ENCODE results near the gene SSMEM1. TPM values are rescaled to one million over a fixed set of nuclear protein-coding genes. Genes with fewer than 3 reads are reported as not detected.

The SSMEM1 gene, protein sequence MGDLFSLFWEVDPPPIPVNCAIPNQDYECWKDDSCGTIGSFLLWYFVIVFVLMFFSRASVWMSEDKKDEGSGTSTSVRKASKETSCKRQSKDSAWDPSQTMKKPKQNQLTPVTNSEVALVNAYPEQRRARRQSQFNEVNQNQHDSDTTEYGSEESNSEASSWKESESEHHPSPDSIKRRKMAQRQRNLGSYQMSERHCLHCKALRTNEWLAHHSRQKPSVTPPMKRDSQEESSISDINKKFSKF
- total RNA-seq (2011; cell fraction: chromatin; rRNA removed; ENCODE audit: low replicate concordance), result 0.28 TPM in 1 of 2 replicates, not detected in the other
- total RNA-seq (2011; cell fraction: nucleolus; rRNA removed), result 0.53 TPM in 1 of 2 replicates, not detected in the other
- not detected in 2 replicates for total RNA-seq (2011; cell fraction: nucleoplasm; rRNA removed)
- total RNA-seq (2014; rRNA removed) (not detected in 2 replicates), total RNA-seq (2014; rRNA removed; fragmentation: Illumina TruSeq; extraction: Trizol) (0.18 and 0.32 TPM in 2 replicates), total RNA-seq (2015; rRNA removed; fragmentation: Illumina TruSeq; extraction: Trizol) (not detected in 2 replicates), total RNA-seq (2021) (0.16 TPM in 1 of 2 replicates, not detected in the other), polyA plus RNA-seq (2011; rRNA removed) (0.12 and 0.13 TPM in 2 replicates), polyA plus RNA-seq (2014; fragmentation: Illumina TruSeq; extraction: Trizol) (0.25 TPM in 1 of 2 replicates, not detected in the other), polyA plus RNA-seq (2014; fragmentation: Nextera tagmentation; extraction: Ambion mirVana) (under 1 TPM; 0.10 to 0.28 TPM), polyA plus RNA-seq (2014; rRNA removed) (not detected in 2 replicates), polyA minus RNA-seq (2011; rRNA and poly(A)+ RNA removed) (0.21 TPM in 1 of 2 replicates, not detected in the other), Bru-seq, nascent RNA (percentile 39 among the genes with signal in this experiment), BruChase-seq, experiment 1, labeled RNA remaining after a 2-hour chase (percentile 33 among the genes with signal in this experiment), BruChase-seq, experiment 2, labeled RNA remaining after a 6-hour chase (percentile 27 among the genes with signal in this experiment)
- polyA plus RNA-seq (2011; cell fraction: cytosol; rRNA removed), result not detected in 2 replicates
- not detected in 2 replicates for polyA plus RNA-seq (2011; cell fraction: nucleus; rRNA removed)
- 0.08 and 0.09 TPM in 2 replicates for polyA plus RNA-seq (2012)
- polyA minus RNA-seq (2011; cell fraction: cytosol; rRNA and poly(A)+ RNA removed), result not detected in 2 replicates
- not detected in 2 replicates for polyA minus RNA-seq (2011; cell fraction: nucleus; rRNA and poly(A)+ RNA removed)
- long read RNA-seq, experiment 1, result 0 reads
- long read RNA-seq, experiment 2, result 0 reads
- long read RNA-seq, experiment 3, result 0 reads

- peak within 1 kb of the TSS in 1 of 2 experiments; percentile 24; a peak in 2 of 4 replicates for H3K9ac ChIP-seq (ENCODE audit: insufficient read depth in 1 of 2, low read depth in 2 of 2, low read length in 2 of 2)
- peaks cover 25% of the 10 kb centered on the region for H3K79me2 ChIP-seq (ENCODE audit: control insufficient read depth, insufficient read depth, low read length)
- in situ Hi-C loops (cut with MboI) (no loop called here), intact Hi-C loops (cut with micrococcal nuclease) (loop anchor here (5.0 kb wide), 1 partner anchor 120 kb away; no protein-coding TSS in a partner anchor)
- no peaks in the 10 kb centered on the region for H3K9me1 ChIP-seq (ENCODE audit: control insufficient read depth, insufficient read depth, low read length)
- CTCF ChIA-PET (ENCODE audit: low intra/inter-chr PET ratio), result no interaction called here
- ATAC-seq, result no peak
- BruUV-seq (replicated peaks), result no TSS peak
- H3K4me2 ChIP-seq (ENCODE audit: insufficient read depth, low read length), result peak within 1 kb of the TSS; percentile 34
- peaks cover 13% of the 10 kb centered on the region for H3K36me3 ChIP-seq (ENCODE audit: control insufficient read depth, insufficient read depth, low read length)
- peak within 1 kb of the TSS; percentile 42 for H3K27ac ChIP-seq (ENCODE audit: extremely low read depth, low read depth, low read length)
- H2AFZ ChIP-seq (ENCODE audit: low read depth, low read length), result peak within 1 kb of the TSS; percentile 87
- POLR2A ChIA-PET, result interaction anchor here (1.0 to 1.6 kb wide), 2 partner anchors 9 to 14 kb away, joined by 3 to 6 read pairs; no protein-coding TSS in a partner anchor
- peaks cover 18 to 39% of the 10 kb centered on the region in 2 experiments for H3K4me1 ChIP-seq (replicated peaks in 1 of 2; ENCODE audit: control insufficient read depth in 2 of 2, insufficient read depth in 2 of 2, low read length in 2 of 2)
- no peak within 1 kb of the TSS for H3K4me3 ChIP-seq
- peak; percentile 45 to 77 (median 57) for DNase-seq (ENCODE audit: extremely low read depth in 1 of 4, low spot score in 3 of 4)
- no peaks in the 10 kb centered on the region for H4K20me1 ChIP-seq (replicated peaks; ENCODE audit: control insufficient read depth, insufficient read depth, low read length)
- no peak for FAIRE-seq
- no peaks in the 10 kb centered on the region; the same call in 1 of the 2 replicates for H3K9me3 ChIP-seq (replicated peaks; ENCODE audit: control insufficient read depth, insufficient read depth, low read depth, low read length)
- no peaks in the 10 kb centered on the region for H3K27me3 ChIP-seq (ENCODE audit: control insufficient read depth in 2 of 2, insufficient read depth in 2 of 2, low read length in 2 of 2)
- TF ChIP-seq TAF9B (IDR thresholded peaks at IDR 0.05; ENCODE audit: partially characterized antibody), result peak; percentile 55
- peak; percentile 37; the same call in 1 of the 2 replicates for TF ChIP-seq MTA2 (IDR thresholded peaks at IDR 0.05; ENCODE audit: low read depth)
- peak; percentile 91 for TF ChIP-seq RFX1 (IDR thresholded peaks at IDR 0.05)
- TF ChIP-seq ZNF766 (CRISPR knock-in tag; conservative IDR thresholded peaks at IDR 0.05), result 0 out of 2 replicates have a peak, but pooled peaks have one; percentile 33
- 0 out of 2 replicates have a peak, but pooled peaks have one; percentile 40 for TF ChIP-seq LEF1 (IDR thresholded peaks at IDR 0.05)
- no peak for TF ChIP-seq SMARCB1 (IDR thresholded peaks at IDR 0.05; ENCODE audit: insufficient read length, low read depth)
- peak; percentile 72 for TF ChIP-seq CTBP1 (IDR thresholded peaks at IDR 0.05; ENCODE audit: borderline replicate concordance)
- peak; percentile 9; the same call in 1 of the 2 replicates for TF ChIP-seq MYBL2 (IDR thresholded peaks at IDR 0.05; ENCODE audit: low read depth)
- TF ChIP-seq MYBL2 (CRISPR knock-in tag; IDR thresholded peaks at IDR 0.05; ENCODE audit: borderline replicate concordance), result no peak
- no peak for TF ChIP-seq ZNF785 (CRISPR knock-in tag; IDR thresholded peaks at IDR 0.05)
- peak; percentile 60 for TF ChIP-seq CEBPG (CRISPR knock-in tag; IDR thresholded peaks at IDR 0.05)
- TF ChIP-seq CEBPG (tag; conservative IDR thresholded peaks at IDR 0.05 in 1 of 2, IDR thresholded peaks at IDR 0.05 in 1 of 2), result peak; percentile 83 to 92
- no peak for TF ChIP-seq HDGF (IDR thresholded peaks at IDR 0.05)
- peak in 1 of 2 experiments; percentile 43; a peak in 1 of 4 replicates for TF ChIP-seq TRIM24 (IDR thresholded peaks at IDR 0.05)
- peak; percentile 93 for TF ChIP-seq MEIS2 (IDR thresholded peaks at IDR 0.05; ENCODE audit: partially characterized antibody)
- peak; percentile 65 for TF ChIP-seq SMARCA4 (IDR thresholded peaks at IDR 0.05)
- TF ChIP-seq ATF3 (IDR thresholded peaks at IDR 0.05), result peak; percentile 89
- no peak for TF ChIP-seq ATF3 (CRISPR knock-in tag; conservative IDR thresholded peaks at IDR 0.05)
- TF ChIP-seq EP400 (IDR thresholded peaks at IDR 0.05), result peak; percentile 47; the same call in 1 of the 2 replicates
- TF ChIP-seq TCF3 (CRISPR knock-in tag; IDR thresholded peaks at IDR 0.05), result peak; percentile 18; the same call in 1 of the 2 replicates
Observed at GRCh38 chr7:130207642-130208041, at the start of gene SSMEM1. Gene SSMEM1, plus strand, starts transcription at chr7:130207860. Its CDS starts 51 bp downstream, at chr7:130207911.
